HG03039 (cell line): ENCODE results near the gene PNRC1.
"Not testable (repeated sequence)": the region's sequence is repeated elsewhere in the genome, so short reads cannot be mapped to it uniquely, and the experiment has no call there.

Experiments
- ATAC-seq: cut with Tn5 transposase; IDR thresholded peaks from one replicate; pipeline ENCODE4 v1.9.1; 2021; ENCODE audit warnings: mild to moderate bottlenecking, moderate library complexity; ENCODE audit not compliant: unreplicated experiment

PNRC1 gene

GRCh38 chr6:89058627-89059026 is 21.9 kb upstream of the PNRC1 start:
- ATAC-seq = no peak

- no peak for ATAC-seq
Measured at GRCh38 chr6:89059227-89059626, 21.3 kb upstream of the PNRC1 start.

GRCh38 chr6:89063881-89064280 is 16.7 kb upstream of the PNRC1 start:
- no peak for ATAC-seq

GRCh38 chr6:89064931-89065330 is 15.6 kb upstream of the PNRC1 start:
- not testable (repeated sequence) for ATAC-seq

GRCh38 chr6:89066121-89066520 is 14.4 kb upstream of the PNRC1 start:
- not testable (repeated sequence) for ATAC-seq

GRCh38 chr6:89066940-89067646 is 13.5 kb upstream of the PNRC1 start:
- ATAC-seq = no peak

- ATAC-seq = no peak
Measured at GRCh38 chr6:89067796-89068195, 12.8 kb upstream of the PNRC1 start.

GRCh38 chr6:89068695-89069094 is 11.9 kb upstream of the PNRC1 start:
- ATAC-seq = no peak

GRCh38 chr6:89069536-89070163 is 10.9 kb upstream of the PNRC1 start:
- no peak for ATAC-seq

GRCh38 chr6:89071036-89071435 is 9.5 kb upstream of the PNRC1 start:
- no peak for ATAC-seq

- ATAC-seq = no peak
Measured at GRCh38 chr6:89073014-89073620, 7.4 kb upstream of the PNRC1 start.

- ATAC-seq = no peak
Measured at GRCh38 chr6:89073840-89074239, 6.7 kb upstream of the PNRC1 start.

GRCh38 chr6:89079511-89080234 is 878 bp upstream of the PNRC1 start:
- ATAC-seq = no peak

- ATAC-seq = no peak
Measured at GRCh38 chr6:89081129-89081422, 525 bp downstream of the PNRC1 start.

- peak; percentile 58 for ATAC-seq
Measured at GRCh38 chr6:89081423-89082322, 1.1 kb downstream of the PNRC1 start.

GRCh38 chr6:89082486-89082891 is 1.9 kb downstream of the PNRC1 start:
- ATAC-seq = no peak

GRCh38 chr6:89084542-89084941 is 4.0 kb downstream of the PNRC1 start:
- no peak for ATAC-seq

GRCh38 chr6:89084954-89085353 is 4.4 kb downstream of the PNRC1 start:
- ATAC-seq = no peak

- no peak for ATAC-seq
Measured at GRCh38 chr6:89085409-89086205, 5.1 kb downstream of the PNRC1 start.

GRCh38 chr6:89087881-89088280 is 7.3 kb downstream of the PNRC1 start:
- ATAC-seq = no peak
